ENCODE data around the gene TMEM163. TPM values are rescaled to one million over a fixed set of nuclear protein-coding genes. Genes with fewer than 3 reads are reported as not detected.

The TMEM163 gene
- polyA plus RNA-seq, 1 donor from 2014 or later = 3.5 TPM

GRCh38 chr2:134446383-134447017, 272.3 kb downstream of the TMEM163 start:
- H3K27ac ChIP-seq (ENCODE audit: low read length) = no peak overlapping the region
- H3K36me3 ChIP-seq (ENCODE audit: insufficient read depth, low read length) = no peaks in the 10 kb centered on the region
- H3K4me2 ChIP-seq (ENCODE audit: low read length) = no peak overlapping the region

GRCh38 chr2:134445985-134446382, 272.8 kb downstream of the TMEM163 start:
- Histone ChIP-seq H3K9me2 (ENCODE audit: insufficient read depth, low read length) (no peaks in the 10 kb centered on the region), H3K4me2 (ENCODE audit: low read length) (no peak overlapping the region), H3K27me3 (ENCODE audit: insufficient read depth, low read depth, low read length) (no peaks in the 10 kb centered on the region), H3K9ac (ENCODE audit: low read length) (no peak overlapping the region), H3F3A (ENCODE audit: insufficient read depth, low read length, poor library complexity, severe bottlenecking) (no peaks in the 10 kb centered on the region), H4K20me1 (ENCODE audit: insufficient read depth) (no peaks in the 10 kb centered on the region), H3K9me3 (ENCODE audit: low read length) (no peaks in the 10 kb centered on the region), H3K79me2 (replicated peaks; ENCODE audit: insufficient read depth, low read length) (no peaks in the 10 kb centered on the region), H3K4me3 (ENCODE audit: low read length) (no peak overlapping the region), H2AFZ (ENCODE audit: low read depth, low read length) (no peak overlapping the region), H3K27ac (ENCODE audit: low read length) (no peak overlapping the region), H3K36me3 (ENCODE audit: insufficient read depth, low read length) (no peaks in the 10 kb centered on the region)
- no peak for TF ChIP-seq REST (IDR thresholded peaks at IDR 0.05; ENCODE audit: borderline replicate concordance)
- TF ChIP-seq SMC3 (conservative IDR thresholded peaks at IDR 0.05; ENCODE audit: poor library complexity) = no peak
- no peak for TF ChIP-seq TAF1 (IDR thresholded peaks at IDR 0.05; ENCODE audit: low read depth)
- TF ChIP-seq CTCF (IDR thresholded peaks at IDR 0.05; ENCODE audit: poor library complexity, severe bottlenecking) = no peak
- no peak for TF ChIP-seq EP300 (conservative IDR thresholded peaks at IDR 0.05; ENCODE audit: poor library complexity, severe bottlenecking)

More at GRCh38 chr2:134446383-134447017, 272.3 kb downstream of the TMEM163 start:
- TF ChIP-seq RAD21 (conservative IDR thresholded peaks at IDR 0.05) = no peak
- TF ChIP-seq EP300 (conservative IDR thresholded peaks at IDR 0.05; ENCODE audit: poor library complexity, severe bottlenecking) = no peak
- no peak for TF ChIP-seq MXI1 (conservative IDR thresholded peaks at IDR 0.05; ENCODE audit: poor library complexity, severe bottlenecking)
- TF ChIP-seq POLR2AphosphoS5 (IDR thresholded peaks at IDR 0.05) = no peak
- TF ChIP-seq REST (IDR thresholded peaks at IDR 0.05; ENCODE audit: borderline replicate concordance) = no peak
- TF ChIP-seq TAF1 (IDR thresholded peaks at IDR 0.05; ENCODE audit: low read depth) = no peak
- no peak for TF ChIP-seq EZH2 (IDR thresholded peaks at IDR 0.05; ENCODE audit: borderline replicate concordance, insufficient read depth, low read length, poor library complexity, severe bottlenecking)
- no peak for TF ChIP-seq CTCF (IDR thresholded peaks at IDR 0.05; ENCODE audit: poor library complexity, severe bottlenecking)
- TF ChIP-seq SMC3 (conservative IDR thresholded peaks at IDR 0.05; ENCODE audit: poor library complexity) = no peak
- no peak overlapping the region for H3K9ac ChIP-seq (ENCODE audit: low read length)
- H3K27me3 ChIP-seq (ENCODE audit: insufficient read depth, low read depth, low read length) = no peaks in the 10 kb centered on the region
- H3K9me2 ChIP-seq (ENCODE audit: insufficient read depth, low read length) = no peaks in the 10 kb centered on the region
- H3K4me3 ChIP-seq (ENCODE audit: low read length) = no peak overlapping the region
- H3F3A ChIP-seq (ENCODE audit: insufficient read depth, low read length, poor library complexity, severe bottlenecking) = no peaks in the 10 kb centered on the region
- no peaks in the 10 kb centered on the region for H3K9me3 ChIP-seq (ENCODE audit: low read length)
- no peak overlapping the region for H2AFZ ChIP-seq (ENCODE audit: low read depth, low read length)
- H3K79me2 ChIP-seq (replicated peaks; ENCODE audit: insufficient read depth, low read length) = no peaks in the 10 kb centered on the region
- H4K20me1 ChIP-seq (ENCODE audit: insufficient read depth) = no peaks in the 10 kb centered on the region
